PC-3 (cell line): ENCODE measurements around the gene PRPH.

Experiments used
- EZH2 ChIP-seq: fragments of 300-600 bp; sonication (generic); IDR thresholded peaks from one replicate; pipeline ENCODE4 v1.6.1; 2017; ENCODE audit warnings: antibody characterized with exemption, mild to moderate bottlenecking, low read length; ENCODE audit not compliant: unreplicated experiment
- EZH2phosphoT487 ChIP-seq: fragments of 300-600 bp; sonication (generic); IDR thresholded peaks from 2 replicates; pipeline ENCODE4 v1.6.1; 2018; ENCODE audit warnings: mild to moderate bottlenecking, antibody characterized with exemption, low read length, borderline replicate concordance
- TF ChIP-seq, protein P1 (sequence below): fragments of 300-600 bp; sonication (generic); conservative IDR thresholded peaks from 2 replicates; pipeline ENCODE4 v1.5.1; 2017; ENCODE audit warnings: antibody characterized with exemption, low read depth, mild to moderate bottlenecking, low read length

GRCh38 chr12:49264466-49264872 lies 30.5 kb upstream of the PRPH start:
- TF ChIP-seq, protein P1, sequence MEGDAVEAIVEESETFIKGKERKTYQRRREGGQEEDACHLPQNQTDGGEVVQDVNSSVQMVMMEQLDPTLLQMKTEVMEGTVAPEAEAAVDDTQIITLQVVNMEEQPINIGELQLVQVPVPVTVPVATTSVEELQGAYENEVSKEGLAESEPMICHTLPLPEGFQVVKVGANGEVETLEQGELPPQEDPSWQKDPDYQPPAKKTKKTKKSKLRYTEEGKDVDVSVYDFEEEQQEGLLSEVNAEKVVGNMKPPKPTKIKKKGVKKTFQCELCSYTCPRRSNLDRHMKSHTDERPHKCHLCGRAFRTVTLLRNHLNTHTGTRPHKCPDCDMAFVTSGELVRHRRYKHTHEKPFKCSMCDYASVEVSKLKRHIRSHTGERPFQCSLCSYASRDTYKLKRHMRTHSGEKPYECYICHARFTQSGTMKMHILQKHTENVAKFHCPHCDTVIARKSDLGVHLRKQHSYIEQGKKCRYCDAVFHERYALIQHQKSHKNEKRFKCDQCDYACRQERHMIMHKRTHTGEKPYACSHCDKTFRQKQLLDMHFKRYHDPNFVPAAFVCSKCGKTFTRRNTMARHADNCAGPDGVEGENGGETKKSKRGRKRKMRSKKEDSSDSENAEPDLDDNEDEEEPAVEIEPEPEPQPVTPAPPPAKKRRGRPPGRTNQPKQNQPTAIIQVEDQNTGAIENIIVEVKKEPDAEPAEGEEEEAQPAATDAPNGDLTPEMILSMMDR: no peak
- TF ChIP-seq EZH2phosphoT487 (no peak), EZH2 (no peak)
